HG03342 (cell line): ENCODE measurements around the gene JSRP1.

ENCODE experiments used
- ATAC-seq: cut with Tn5 transposase; IDR thresholded peaks from one replicate; pipeline ENCODE4 v1.9.1; 2021; ENCODE audit warnings: mild to moderate bottlenecking, moderate library complexity; ENCODE audit not compliant: unreplicated experiment

The JSRP1 gene

DNA sequence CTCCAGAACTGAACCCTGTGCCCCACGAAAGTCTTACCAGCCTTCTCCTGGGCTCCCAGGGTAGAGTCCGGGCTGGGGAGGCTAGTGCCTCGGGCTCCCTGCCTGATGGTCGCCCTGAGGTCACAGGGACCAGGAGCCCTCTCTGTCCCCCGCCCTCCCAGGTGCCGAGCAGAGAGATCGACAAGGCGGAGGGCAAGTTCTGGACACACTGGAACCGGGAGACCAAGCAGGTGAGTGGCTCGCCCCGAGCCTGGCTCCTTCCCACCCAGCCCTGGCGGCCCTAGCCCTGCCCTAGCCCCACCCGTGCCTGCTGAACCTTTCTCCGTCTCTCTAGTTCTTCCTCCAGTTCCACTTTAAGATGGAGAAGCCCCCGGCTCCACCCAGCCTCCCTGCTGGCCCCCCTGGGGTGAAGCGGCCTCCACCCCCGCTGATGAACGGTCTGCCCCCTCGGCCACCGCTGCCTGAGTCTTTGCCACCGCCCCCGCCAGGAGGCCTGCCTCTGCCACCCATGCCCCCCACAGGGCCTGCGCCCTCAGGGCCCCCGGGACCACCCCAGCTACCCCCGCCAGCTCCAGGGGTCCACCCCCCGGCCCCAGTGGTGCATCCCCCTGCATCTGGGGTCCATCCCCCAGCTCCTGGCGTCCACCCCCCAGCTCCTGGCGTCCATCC, 8.7 kb downstream of the JSRP1 start:
- no peak for ATAC-seq

DNA sequence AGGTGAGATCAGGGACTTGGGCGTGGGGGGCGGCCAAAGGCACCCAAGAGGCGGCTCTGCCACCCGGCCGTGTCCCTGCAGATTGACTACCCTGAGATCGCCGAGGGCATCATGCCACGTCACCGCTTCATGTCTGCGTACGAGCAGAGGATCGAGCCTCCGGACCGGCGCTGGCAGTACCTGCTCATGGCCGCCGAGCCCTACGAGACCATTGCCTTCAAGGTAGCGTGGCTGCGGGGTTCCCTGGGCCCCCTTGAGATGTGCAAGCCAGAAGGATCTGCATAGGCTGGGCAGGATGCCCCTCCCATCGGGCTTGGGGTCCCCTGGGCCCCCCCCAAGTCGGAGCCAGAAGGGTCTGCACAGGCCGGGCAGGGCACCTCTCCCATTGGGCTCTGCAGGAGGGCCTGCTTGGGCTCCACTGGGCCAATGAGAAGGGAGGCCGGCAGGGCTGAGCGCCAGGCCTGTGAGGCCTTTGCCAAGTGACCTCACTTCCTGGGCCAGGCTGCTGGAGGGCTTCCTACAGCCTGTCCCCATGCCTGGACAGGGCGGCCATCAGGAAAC, 9.3 kb downstream of the JSRP1 start:
- no peak for ATAC-seq

DNA sequence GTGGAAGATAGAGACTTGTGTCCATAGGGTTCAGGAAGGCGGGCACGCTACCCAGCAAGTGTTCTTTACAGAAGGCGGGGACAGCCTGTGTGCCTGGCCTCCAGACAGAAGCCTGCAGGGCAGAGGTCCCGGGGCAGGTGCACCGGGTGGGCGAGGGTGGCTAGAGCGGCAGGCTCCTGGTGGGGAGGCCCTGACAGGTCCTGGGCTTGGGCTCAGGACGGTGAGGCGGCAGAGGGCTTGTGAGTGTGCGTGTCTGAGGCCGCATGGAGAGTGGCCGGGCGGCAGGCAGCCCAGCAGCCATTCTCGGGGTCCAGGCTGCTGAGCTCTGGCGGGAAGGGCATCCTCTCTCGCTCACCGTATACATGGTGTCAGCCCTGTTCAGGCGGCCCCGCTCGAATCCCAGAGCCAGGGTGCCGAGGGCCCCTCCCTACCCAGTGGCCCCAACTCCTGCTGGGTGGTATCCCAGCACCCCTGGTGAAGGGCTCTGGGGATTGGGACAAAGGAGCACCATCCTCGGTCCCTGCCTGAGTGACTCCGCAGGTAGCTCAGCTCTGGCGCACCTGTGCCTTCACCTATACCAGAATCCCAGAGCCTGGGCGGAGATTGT, 10.1 kb downstream of the JSRP1 start:
- no peak for ATAC-seq

DNA sequence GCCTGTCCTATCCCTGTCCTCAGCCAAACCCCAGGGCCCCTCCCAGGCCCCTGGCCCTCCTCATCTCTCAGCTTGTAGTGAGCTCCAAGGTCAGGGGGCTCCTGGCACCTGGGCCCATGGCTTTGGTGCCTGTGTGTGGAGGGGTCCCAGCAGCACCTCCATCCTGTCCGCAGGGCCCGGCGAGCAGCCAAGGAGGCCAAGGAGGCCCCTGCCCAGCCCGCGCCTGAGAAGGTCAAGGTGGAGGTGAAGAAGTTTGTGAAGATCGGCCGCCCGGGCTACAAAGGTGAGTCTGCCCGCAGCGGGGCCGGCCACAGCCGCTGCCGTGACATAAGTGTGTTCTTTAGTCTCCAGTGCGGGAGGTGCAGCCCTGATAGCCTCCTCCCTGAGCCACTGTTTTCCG, 10.9 kb downstream of the JSRP1 start:
- no peak for ATAC-seq

DNA sequence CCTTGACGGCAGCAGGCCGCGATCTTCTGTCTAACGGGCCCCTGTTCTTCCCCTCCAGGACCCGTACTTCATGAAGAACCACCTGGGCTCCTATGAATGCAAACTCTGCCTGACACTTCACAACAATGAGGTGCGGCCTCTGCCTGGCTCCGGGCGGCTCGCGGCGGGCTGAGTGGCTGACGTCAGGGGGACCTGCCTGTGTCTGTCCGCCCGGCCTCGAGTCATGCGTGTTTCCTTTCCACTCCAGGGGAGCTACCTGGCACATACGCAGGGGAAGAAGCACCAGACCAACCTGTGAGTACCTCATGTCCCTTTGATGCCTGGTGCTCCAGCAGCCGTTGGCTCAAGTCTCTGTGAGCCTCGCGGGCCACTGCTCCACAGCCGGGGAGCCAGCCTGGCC, 11.7 kb downstream of the JSRP1 start:
- no peak for ATAC-seq

DNA sequence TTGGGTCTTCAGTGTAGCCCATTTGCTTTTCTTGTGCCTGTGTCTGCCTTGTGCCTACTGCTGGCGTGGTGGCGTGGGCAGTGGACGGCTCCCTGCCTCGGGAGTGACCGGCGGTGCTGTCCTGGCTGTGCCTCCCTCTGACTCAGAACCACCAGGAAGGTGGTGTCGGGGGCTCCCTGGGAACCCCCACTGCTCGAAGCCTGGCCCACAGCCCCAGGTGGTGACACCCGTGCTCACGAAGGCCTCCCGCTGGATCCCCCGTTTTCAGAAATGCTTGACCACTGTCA, 12.1 kb downstream of the JSRP1 start:
- no peak for ATAC-seq

DNA sequence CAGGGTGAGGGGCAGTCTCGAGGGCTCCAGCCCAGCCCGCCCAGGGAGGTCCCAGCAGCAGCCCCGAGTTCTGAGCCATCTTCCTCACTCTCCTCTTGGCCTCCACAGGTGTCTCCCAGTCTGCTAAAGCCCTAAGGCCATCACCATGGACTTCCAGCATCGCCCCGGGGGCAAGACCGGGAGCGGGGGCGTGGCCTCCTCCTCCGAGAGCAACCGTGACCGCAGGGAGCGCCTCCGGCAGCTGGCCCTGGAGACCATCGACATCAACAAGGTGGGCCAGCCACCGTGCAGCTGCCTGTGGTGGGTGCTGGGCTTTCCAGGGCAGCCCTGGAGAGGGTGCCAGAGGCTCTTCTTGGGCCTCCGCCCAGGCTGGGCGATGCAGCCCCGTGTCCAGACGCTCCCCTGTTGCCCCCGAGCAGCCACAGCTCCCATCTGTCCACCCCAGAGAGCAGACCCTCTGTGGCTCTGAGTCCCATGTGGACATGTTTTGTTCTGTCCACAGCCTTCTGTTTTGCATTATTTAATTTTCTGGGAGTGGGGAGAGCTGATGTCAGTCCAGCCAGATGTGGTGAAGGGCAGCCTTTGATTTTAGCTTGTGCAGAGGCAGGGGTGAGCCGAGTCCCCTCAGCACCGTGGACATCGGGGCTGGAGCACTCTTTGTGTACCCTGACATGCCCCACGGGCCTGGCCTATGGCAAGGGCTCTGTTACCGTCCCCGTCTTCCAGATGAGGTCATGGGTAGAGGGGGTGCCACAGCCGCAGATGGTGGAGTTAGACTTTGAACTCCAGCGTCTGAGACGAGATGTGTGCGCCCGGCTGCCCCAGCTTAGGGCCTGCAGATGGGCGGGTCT, 12.7 kb downstream of the JSRP1 start:
- no peak for ATAC-seq

DNA sequence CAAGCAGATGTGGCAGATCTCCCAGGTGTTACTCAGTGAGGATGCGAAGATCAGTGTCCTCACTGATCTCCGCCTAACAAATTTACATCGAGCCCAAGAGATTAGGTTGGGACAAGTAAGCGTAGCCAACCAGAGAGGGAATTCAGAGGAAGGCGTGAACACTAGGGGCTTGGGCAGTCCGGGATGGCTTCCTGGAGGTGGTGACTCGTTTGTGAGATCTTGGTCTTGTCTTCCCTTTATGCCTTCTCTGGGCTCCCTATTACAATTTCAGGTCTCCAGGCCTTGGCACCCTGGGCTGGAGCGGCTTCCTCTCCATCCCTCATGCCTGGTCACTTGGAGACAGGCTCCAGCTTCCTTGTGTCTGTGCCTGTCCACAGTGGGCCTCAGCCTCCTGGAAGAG, 13.4 kb downstream of the JSRP1 start:
- ATAC-seq, result no peak

DNA sequence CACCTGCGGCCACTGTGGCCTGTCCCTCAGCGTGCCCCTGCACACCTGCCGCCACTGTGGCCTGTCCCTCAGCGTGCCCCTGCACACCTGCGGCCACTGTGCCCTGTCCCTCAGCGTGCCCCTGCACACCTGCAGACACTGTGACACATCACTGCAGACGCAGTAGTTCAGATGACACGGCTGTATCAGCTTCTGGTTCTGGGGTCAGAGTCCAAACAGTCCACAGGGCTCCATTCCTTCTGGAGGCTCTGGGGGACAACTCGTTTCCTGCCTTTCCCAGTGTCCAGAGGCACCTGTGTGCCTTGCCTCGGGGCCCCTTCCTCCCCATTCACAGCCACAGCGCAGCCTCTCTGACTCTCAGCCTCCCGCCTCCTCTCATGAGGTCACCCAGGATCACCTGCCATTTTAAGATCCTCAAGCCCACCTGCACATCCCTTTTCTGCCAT, 14.1 kb downstream of the JSRP1 start:
- ATAC-seq, result no peak

DNA sequence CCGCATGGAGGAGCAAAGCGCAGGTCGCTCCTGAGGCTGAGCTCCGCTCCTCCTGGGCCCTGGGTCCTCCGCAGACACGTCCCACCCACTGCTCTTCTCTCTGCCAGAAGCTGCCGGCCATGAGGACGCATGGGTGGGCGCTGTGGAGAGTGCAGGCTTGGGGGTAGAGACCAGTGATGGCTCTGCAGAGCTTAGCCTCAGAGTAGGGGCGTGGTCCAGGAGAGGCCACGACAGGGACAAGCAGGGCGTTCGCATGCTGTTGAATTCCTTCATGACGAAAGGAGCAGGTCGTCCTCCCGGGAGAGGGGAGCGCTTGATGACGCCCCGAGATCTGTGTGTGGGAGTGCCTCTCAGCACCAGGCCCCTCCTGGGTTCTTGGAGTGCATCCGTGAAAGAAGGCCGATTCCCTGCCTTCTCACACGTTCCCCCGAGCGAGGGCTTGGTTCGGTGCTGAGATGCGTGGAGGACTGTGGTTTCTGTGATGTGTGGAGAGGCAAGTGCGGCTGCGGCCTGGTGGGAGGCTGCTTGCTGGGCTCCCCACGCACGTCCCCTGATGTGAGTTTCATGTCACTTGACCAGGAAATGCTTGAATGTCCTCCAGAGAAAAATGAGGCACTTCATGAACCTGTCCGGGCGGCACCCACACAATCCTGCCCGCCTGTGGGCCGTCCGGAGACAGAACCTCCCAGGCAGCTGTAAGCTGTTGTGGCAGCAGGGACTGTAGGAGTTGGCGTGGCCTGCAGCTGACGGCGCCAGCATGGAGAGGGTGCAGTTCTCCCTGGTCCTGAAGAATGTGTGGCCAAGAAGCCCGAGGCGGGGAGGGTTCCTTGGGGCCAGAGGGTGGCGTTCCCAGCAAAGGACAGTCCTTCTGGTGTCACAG, 15.1 kb downstream of the JSRP1 start:
- no peak for ATAC-seq

DNA sequence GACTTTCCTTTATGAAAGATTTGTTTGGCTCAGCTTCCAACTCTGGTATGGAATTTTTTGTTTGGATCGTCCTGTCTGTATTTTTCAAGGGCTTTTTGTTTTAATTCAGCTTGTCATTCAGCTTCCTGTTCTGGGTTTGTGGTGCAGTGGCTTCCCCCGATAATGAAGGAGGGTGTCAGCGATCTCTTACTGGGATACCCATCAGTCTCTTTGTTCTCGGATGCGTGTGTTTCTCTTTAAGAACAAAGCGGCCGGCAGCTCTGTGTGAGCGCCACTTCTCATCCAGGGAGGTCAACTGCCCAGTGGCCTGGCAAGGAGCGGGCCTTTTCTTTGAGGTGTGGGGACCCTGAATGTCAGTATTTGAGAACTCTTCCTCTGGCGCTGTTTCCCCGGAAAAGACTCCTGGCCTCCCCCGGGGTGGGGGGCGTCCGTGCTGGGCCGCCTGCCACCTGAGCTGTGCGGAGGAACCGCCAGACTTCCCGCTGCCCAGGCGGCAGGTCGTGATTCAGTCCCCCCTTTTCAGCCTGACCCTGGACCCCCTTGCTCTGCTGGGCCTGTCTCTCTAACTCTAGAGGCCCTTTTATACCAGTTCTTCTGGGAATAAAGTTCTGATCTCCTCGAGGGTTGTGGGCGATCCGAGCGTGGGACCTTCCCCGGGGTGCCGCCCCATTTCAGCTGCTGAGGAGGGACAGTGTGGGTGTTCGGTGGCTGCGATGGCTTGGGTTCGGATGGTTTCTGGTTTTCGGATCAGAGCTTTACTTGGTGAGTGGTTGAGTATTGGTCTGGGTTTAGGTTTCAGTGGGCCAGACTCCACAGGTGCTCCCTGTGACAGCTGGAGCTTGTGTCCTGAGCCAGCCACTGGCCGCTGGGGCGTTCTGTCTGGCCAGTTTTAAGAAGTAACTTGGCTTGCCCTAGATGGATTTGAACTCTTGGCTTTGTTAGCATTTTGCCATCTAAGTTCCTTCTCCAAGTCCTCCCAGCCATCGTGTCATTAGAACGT, 16.1 kb downstream of the JSRP1 start:
- ATAC-seq, result no peak

DNA sequence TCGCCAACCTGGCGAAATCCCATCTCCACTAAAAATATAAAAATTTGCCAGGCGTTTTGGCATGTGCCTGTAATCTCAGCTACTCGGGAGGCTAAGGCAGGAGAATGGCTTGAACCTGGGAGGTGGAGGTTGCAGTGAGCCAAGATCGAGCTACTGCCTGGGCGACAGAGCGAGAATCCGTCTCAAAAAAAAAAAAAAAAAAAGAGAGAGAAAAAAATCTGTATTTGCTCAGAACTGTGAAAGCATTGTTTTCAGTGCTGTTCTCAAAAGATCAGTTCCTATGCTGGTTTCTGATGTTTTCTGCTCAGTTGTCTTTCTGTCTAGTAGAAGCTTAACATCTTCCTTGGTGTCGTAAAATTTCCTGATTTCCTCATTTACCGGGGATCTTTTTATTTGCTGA, 17.0 kb downstream of the JSRP1 start:
- ATAC-seq, result no peak

DNA sequence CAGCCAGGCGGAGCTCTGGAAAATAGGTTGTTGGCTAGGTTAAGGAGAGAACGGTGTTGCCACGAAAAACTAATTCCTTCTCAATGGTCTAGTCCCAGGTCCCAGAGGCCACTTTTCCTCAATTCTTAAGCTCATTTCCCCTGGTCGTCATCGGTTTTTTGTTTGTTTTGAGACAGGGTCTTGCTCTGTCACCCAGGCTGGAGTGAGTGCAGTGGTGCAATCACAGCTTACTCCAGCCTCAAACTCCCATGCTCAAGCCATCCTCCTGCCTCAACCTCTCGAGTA, 18.4 kb downstream of the JSRP1 start:
- ATAC-seq, result no peak

DNA sequence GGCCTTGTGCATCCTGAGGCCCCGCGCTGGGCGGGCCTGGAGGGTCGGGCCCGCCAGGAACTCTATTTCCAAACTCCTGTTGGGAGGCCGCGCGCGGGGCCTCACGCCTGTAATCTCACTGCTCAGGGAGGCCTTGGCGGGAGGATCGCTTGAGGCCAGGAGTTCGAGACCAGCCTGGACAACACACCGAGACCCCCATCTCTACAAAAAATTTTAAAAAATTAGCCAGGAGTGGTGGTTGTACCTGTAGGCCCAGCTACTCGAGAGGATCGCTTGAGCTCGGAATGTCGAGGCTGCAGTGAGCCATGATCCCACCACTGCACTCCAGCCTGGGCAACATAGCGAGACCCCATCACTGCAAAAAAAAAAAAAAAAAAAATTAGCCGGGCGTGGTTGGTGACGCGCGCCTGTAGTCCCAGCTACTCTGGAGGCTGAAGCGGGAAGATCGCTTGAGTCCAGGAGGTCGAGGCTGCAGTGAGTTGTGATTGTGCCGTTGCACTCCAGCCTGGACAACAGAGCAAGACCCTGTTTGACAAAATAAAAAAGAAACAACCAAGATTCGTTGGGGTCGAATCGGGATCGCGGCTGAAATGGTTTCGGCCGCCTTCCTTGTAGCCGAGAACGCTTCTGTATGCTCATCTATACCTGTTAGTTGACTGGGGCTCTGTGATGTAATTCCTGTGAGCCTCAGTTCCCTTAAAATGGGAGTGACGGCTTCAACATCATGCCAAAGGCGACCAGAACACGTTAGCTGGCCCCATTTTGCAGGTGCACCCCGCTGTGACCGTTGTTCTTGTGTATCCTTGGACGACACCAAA, 19.0 kb downstream of the JSRP1 start:
- ATAC-seq, result no peak

DNA sequence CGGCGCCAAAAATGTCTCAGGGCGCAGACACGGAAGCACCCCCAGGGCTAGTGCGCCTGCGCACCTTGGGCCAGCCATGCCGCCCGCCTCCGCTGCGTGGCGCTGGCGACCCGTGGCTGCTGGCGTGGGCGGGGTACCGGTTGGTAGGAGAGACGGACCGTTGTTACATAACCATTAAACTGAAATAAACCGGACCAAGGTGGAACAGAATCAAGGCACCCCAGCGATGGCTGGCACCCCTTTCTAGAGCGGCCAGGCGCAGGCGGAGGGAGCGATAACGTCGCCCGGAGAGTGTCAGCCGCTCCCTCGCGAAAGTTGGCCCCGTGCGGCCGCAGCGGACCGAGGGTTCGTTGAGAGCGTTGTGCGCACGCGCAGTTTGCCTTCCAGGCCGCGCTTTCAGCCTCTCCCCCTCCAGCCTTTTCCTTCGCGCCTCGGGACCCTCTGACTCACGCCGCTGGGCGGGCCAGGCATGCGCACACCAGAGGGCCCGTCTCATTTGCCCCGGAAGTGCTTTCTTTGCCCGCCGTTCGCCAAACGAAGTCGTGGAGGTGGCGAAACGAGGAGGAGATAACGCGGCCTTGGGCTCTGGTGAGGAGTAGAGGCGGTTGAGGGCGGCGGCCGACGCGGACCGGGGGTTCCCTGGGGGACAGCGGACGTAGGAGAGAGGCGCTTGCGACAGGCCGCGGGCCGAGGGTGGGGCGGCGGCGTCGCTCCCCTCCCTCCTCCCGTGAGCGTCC, 19.7 kb downstream of the JSRP1 start, which contains the start of the genes PLEKHJ1 and SF3A2:
Gene PLEKHJ1 (minus strand): TSS at position 16 of the 737 bp plus-strand sequence. CDS start 81 bp downstream, outside the sequence.
Gene SF3A2 (plus strand): TSS at position 511 of the 737 bp plus-strand sequence. CDS start 6,595 bp downstream, outside the sequence.
- ATAC-seq, result peak; percentile 65

DNA sequence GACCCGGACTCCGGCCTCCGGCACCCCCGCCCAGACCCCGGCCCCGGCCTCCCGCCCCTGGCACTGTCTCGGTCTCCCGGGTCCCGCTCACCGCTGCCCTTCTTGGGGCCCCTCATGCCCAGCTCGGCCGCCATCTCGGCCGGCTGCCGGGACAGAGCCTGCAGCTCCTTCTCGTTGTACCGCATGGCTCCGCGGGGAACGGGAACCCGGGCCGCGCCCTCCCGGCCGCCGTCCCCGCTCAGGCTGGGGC, 20.2 kb downstream of the JSRP1 start:
- ATAC-seq, result no peak

DNA sequence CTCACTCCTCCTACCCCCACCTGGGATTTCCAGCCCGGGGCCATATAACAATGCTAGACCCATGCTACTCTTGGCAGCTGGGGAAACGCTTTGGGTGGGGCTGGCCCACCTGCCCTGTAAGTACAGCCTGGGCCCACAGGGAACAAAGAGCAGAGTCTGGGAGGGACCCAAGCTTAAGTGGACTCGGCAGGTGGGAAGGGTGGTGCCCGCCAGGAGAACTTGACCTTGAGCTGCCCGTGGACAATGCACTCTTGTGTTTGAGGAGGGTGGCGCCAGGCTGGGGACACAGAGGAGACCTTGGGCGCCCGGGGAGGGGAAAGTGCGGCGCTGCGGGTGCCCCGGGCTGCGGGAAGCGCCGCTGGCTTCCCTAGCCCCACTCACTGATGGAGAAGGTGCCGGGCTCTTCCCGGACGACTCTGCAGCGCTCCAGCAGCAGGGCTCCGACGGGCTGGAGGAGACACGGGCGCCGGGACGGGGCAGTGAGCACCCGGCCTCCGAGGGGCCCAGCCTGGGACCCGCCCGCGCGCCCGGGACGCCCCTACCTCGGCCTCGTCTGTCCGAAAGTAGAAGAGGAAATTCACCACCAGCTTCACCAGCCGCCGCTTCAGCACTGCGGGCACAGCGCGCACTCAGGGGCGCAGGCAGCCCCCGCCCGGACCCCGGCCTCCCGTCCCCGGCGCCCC, 20.7 kb downstream of the JSRP1 start:
- peak; percentile 4 for ATAC-seq

DNA sequence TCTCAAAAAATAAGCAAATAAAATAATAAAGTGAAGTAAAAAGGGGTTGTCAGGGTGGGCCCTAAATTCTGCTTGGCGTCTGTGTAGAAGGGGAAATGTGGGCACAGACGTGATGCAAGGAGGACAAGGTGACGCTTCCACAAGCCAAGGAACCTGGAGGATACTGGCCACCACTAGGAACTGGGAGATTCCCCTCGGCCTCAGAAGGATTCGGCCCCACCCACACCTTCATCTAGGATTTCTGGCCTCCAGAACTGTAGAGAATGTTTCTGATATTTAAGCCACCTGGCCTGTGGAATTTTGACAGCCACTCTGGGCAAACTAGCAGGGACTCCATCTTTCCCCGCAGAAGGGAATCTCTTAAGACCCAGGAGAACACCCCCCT, 21.2 kb downstream of the JSRP1 start:
- no peak for ATAC-seq
